Retinal pigment epithelial cell (primary cell): ENCODE measurements around the gene IGSF9B.

Experiments
- DNase-seq: peaks from one replicate; pipeline ENCODE4 v3.0.0-alpha.2; 2010; ENCODE audit warnings: low read depth
- H3K4me3 ChIP-seq: 2 replicates; pipeline ENCODE4 v1.5.1; 2011; ENCODE audit warnings: mild to moderate bottlenecking, low read length, control low read depth, moderate library complexity
- CTCF ChIP-seq: conservative IDR thresholded peaks from 2 replicates; pipeline ENCODE4 v1.5.1; 2011; ENCODE audit warnings: low read depth, low read length, control low read depth, inconsistent platforms

Gene IGSF9B

GRCh38 chr11:133905677-133906156 lies 51.1 kb downstream of the IGSF9B start:
- H3K4me3 ChIP-seq, result no peak overlapping the region
- DNase-seq, result no peak
- no peak for TF ChIP-seq CTCF

GRCh38 chr11:133904818-133905515 lies 51.8 kb downstream of the IGSF9B start:
- TF ChIP-seq CTCF, result no peak
- no peak overlapping the region for H3K4me3 ChIP-seq
- DNase-seq, result no peak

- no peak for DNase-seq
- TF ChIP-seq CTCF, result no peak
- H3K4me3 ChIP-seq, result no peak overlapping the region
Measured at GRCh38 chr11:133903875-133904817, 52.6 kb downstream of the IGSF9B start.

GRCh38 chr11:133903056-133903455 lies 53.7 kb downstream of the IGSF9B start:
- TF ChIP-seq CTCF, result no peak
- no peak overlapping the region for H3K4me3 ChIP-seq
- DNase-seq, result no peak

- H3K4me3 ChIP-seq, result no peak overlapping the region
- TF ChIP-seq CTCF, result no peak
Measured at GRCh38 chr11:133902506-133902905, 54.3 kb downstream of the IGSF9B start.

GRCh38 chr11:133901999-133902398 lies 54.8 kb downstream of the IGSF9B start:
- DNase-seq, result no peak
- no peak overlapping the region for H3K4me3 ChIP-seq
- no peak for TF ChIP-seq CTCF

More at GRCh38 chr11:133902506-133902905, 54.3 kb downstream of the IGSF9B start:
- DNase-seq, result no peak
